ENCODE data around the gene MPPE1. TPM values are rescaled to one million over a fixed set of nuclear protein-coding genes. Genes with fewer than 3 reads are reported as not detected.

MPPE1 gene
- total and polyA plus RNA-seq, 10 of the 15 experiments (the other 5 are each of a cell fraction or from before 2014, with no cell fraction given) = 13.8 to 34.5 (median 27.6) TPM

GRCh38 chr18:11886577-11887110, 21.5 kb downstream of the MPPE1 start (continued):
- TF ChIP-seq RELB (IDR thresholded peaks at IDR 0.05; ENCODE audit: low read depth) (no peak), CTCF (IDR thresholded peaks at IDR 0.05 in 2 of 3, conservative IDR thresholded peaks at IDR 0.05 in 1 of 3; ENCODE audit: control insufficient read depth in 2 of 3, extremely low read depth in 1 of 3, insufficient read depth in 1 of 3, low read depth in 3 of 3, low read length in 3 of 3) (no peak), TCF3 (IDR thresholded peaks at IDR 0.05; ENCODE audit: borderline replicate concordance, insufficient read depth, low read depth, low read length) (no peak)

- H4K20me1 ChIP-seq (ENCODE audit: control insufficient read depth, insufficient read depth) = no peaks in the 10 kb centered on the region
- peaks cover 19% of the 10 kb centered on the region for H3K4me1 ChIP-seq (ENCODE audit: control insufficient read depth, insufficient read depth, low read length)
- H2AFZ ChIP-seq (ENCODE audit: control insufficient read depth, low read depth, low read length) = no peak overlapping the region
- POLR2A ChIA-PET = interaction anchor here (0.8 kb wide), 1 partner anchor 171 kb away, joined by 3 read pairs; no protein-coding TSS in a partner anchor
- BruUV-seq (replicated peaks) = no TSS peak
- FAIRE-seq (no peak), DNase-seq (ENCODE audit: low read depth, low spot score) (no peak), ATAC-seq (no peak)
- TF ChIP-seq E2F8 (IDR thresholded peaks at IDR 0.05; ENCODE audit: low read depth, partially characterized antibody) (no peak), CHD1 (IDR thresholded peaks at IDR 0.05; ENCODE audit: low read depth, low read length) (no peak), HSF1 (IDR thresholded peaks at IDR 0.05; ENCODE audit: low read depth, low read length) (no peak), USF2 (IDR thresholded peaks at IDR 0.05; ENCODE audit: borderline replicate concordance, low read depth, low read length) (no peak), ZZZ3 (IDR thresholded peaks at IDR 0.05; ENCODE audit: control insufficient read depth, insufficient read length, low read depth) (no peak)
- SMC1A ChIA-PET (ENCODE audit: uncharacterized antibody, unreplicated experiment) = interaction anchor here (0.7 to 1.2 kb wide), 2 partner anchors 35 to 164 kb away, joined by 3 read pairs; no protein-coding TSS in a partner anchor
- H3K27me3 ChIP-seq (replicated peaks in 1 of 2; ENCODE audit: control insufficient read depth in 2 of 2, insufficient read depth in 2 of 2, low read length in 1 of 2) = no peaks in the 10 kb centered on the region
- H3K27ac ChIP-seq (ENCODE audit: control insufficient read depth, insufficient read depth) = no peak overlapping the region
- intact Hi-C loops (cut with micrococcal nuclease; ENCODE audit: unreplicated experiment) = no loop called here
- in situ Hi-C loops (cut with MboI) = no loop called here
- 89% methylated on average over 22 of the region's 22 CpGs for WGBS (ENCODE audit: insufficient coverage, insufficient replicate concordance, low lambda C conversion rate, missing lambda C conversion rate)
- H3K79me2 ChIP-seq (ENCODE audit: control insufficient read depth, insufficient read depth, low read length) = no peaks in the 10 kb centered on the region
- H3K9me3 ChIP-seq (replicated peaks; ENCODE audit: control insufficient read depth, insufficient read depth, low read length) = no peaks in the 10 kb centered on the region
- peaks cover 6 to 9% of the 10 kb centered on the region in 2 experiments; a peak in 2 of 4 replicates for H3K36me3 ChIP-seq (ENCODE audit: control insufficient read depth in 2 of 2, insufficient read depth in 2 of 2, low read length in 1 of 2)
- H3K4me2 ChIP-seq (ENCODE audit: control insufficient read depth, insufficient read depth) = no peak overlapping the region
- no peak overlapping the region for H3K4me3 ChIP-seq
- CTCF ChIA-PET = interaction anchor here (0.6 to 1.8 kb wide), 3 partner anchors 11 to 507 kb away, joined by 3 to 4 read pairs (median 4); no protein-coding TSS in a partner anchor
- RAD21 ChIA-PET (ENCODE audit: unreplicated experiment) = no interaction called here
- no peak overlapping the region for H3K9ac ChIP-seq (ENCODE audit: control insufficient read depth, insufficient read depth, low read length)
Measured at GRCh38 chr18:11885278-11885947, 22.7 kb downstream of the MPPE1 start.

All from GM12878 (cell line).